Measurements from ENCODE around the gene PLA2G4C. TPM values are rescaled to one million over a fixed set of nuclear protein-coding genes. Genes with fewer than 3 reads are reported as not detected.

Gene PLA2G4C
- total RNA-seq, 1 donor from 2014 or later: 5.9 TPM

GRCh38 chr19:48053856-48054255, 56.8 kb downstream of the PLA2G4C start:
- DNase-seq: no peak

- DNase-seq: no peak
Measured at GRCh38 chr19:48053076-48053475, 57.5 kb downstream of the PLA2G4C start.

GRCh38 chr19:48051335-48052033, 59.1 kb downstream of the PLA2G4C start:
- DNase-seq: no peak

- no peak for DNase-seq
Measured at GRCh38 chr19:48044561-48044960, 66.1 kb downstream of the PLA2G4C start.

GRCh38 chr19:48043675-48044258, 66.8 kb downstream of the PLA2G4C start, which contains the start of gene CABP5:
Gene CABP5 (minus strand): TSS chr19:48044079. CDS start chr19:48043922, 157 bp downstream.
- DNase-seq: no peak

GRCh38 chr19:48041877-48042580, 68.6 kb downstream of the PLA2G4C start:
- DNase-seq: no peak

- DNase-seq: no peak
Measured at GRCh38 chr19:48036765-48037164, 73.9 kb downstream of the PLA2G4C start.

DNA sequence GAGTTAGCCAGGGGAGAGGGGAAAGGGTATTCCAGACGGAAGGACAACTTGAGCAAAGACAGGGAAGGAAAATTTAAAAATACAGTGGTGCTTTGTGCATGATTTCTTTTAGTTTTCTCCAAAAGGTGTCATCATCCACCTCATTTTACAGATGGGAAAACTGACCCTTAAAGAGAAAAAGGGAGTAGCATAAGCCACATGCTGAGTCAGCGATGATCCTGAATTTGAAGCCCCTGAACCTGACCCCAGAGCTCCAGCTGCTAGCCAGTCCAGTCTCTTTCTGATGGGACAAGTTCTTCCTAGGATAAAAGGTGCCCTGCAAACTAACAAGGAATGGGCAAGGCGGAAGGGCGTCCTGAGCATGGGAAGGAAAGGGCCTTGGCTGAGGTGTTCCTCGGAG, 77.0 kb downstream of the PLA2G4C start:
- no peak for DNase-seq

DNA sequence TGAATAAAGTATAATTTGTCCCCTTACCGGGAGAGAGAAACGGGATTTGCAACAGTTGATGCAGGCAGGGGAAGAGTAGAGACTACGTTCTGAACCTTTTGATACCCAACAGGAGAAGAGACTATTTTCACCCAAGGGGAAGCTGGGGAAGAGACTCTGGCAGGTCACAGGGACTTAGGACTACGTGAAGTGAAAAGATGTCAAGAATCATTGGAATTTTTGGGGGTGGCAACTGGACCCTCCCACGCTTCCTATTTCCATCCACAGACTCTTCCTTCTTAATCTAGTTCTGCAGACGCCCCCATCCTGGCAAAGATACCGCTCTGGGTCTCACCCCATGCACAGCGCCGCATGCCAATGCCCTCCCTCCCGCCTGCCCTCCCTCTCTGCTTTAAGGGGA, 80.5 kb downstream of the PLA2G4C start:
- DNase-seq: no peak

- DNase-seq: no peak
Measured at GRCh38 chr19:48029431-48029830, 81.2 kb downstream of the PLA2G4C start.

DNA sequence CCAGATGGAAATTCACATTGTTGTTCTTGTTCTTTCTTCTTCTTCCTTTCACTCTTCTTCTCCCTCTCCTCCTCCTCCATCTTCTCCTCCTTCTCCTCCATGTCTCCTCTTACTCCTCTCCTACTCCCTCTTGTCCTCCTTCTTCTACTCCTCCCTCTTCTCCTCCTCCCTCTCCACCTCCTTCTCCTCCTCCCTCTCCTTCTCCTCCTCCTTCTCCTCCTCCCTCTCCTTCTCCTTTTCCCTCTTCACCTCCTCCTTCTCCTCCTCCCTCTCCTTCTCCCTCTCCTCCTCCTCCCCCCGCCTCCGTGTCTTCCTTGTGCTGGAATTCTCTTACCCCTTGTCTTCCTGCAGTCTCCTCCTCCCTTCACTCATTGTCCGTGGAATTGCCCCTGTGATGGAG, 85.1 kb downstream of the PLA2G4C start:
- no peak for DNase-seq

GRCh38 chr19:48023518-48023917, 87.1 kb downstream of the PLA2G4C start:
- no peak for DNase-seq

- DNase-seq: no peak
Measured at GRCh38 chr19:48023011-48023410, 87.6 kb downstream of the PLA2G4C start.

DNA sequence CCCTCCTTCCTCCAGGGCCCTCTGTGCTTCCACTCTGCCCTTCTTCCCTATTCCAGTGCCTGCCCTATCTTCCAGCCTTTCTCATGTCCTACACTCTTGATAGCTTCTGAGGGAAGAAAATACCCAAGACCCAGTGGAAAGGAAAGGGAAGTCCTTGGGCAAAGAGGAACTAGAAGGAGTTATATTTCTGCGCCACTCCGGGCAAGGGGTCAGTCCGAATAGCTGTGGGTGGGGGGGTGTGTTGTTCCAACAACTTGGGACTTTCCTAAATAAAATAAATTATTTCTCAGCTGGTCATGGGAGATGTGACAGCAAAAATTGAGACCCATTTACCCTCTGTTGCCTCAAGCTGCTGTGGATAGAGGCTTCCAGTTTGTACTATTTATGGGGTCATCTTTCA, 89.9 kb downstream of the PLA2G4C start:
- DNase-seq: no peak

DNA sequence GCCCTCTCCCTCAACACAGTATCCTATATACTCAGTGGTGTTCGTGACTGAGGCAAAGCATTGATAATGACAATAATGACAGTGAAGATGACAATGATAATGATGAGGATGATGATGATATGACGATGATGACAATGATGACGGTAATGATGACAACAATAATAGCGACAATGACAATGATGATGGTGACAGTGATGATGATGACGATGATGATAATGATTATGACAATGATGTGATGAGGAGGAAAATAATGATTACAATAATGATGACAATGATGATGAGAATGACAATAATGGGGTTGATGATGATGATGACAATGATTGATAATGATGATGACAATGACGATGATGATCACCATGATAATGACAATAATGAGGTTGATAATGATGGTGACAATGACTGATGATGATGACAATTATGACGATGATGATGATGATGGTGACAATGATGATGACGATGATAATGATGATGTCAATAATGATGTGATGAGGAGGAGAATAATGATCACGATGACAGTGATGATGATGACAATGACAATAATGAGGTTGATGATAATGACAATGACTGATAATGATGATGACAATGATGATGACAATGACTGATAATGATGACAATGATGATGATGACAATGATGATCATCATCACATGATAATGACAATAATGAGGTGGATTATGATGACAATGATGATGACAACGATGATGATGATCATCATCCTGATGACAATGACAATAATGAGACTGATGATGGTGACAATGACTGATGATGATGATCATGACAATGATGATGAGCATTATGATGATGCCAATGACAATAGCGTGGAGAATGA, 99.5 kb downstream of the PLA2G4C start:
- DNase-seq: no peak

DNA sequence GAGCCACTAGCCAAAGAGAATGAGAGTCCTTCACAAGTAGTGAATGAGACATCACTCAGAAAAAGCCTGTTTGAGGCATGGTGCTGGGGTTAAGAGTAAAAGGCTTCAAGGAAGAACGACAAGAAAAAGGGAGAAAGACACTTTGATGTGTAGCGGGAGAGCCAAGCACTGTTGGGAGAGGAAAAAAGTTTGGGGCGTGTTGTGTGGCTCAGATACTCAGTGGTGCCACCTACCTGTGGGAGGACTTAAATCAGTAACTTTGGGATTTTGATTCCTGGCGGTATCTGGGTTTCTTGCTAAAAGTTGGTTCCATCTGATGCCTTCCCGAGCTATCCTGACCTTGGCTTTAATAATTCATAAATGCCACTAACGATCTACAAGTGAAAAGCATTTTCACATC, 103.9 kb downstream of the PLA2G4C start:
- DNase-seq: no peak

GRCh38 chr19:48004236-48004635, 106.4 kb downstream of the PLA2G4C start:
- no peak for DNase-seq

GRCh38 chr19:48000846-48001245, 109.8 kb downstream of the PLA2G4C start:
- DNase-seq: no peak

- DNase-seq: no peak
Measured at GRCh38 chr19:47998800-47999199, 111.8 kb downstream of the PLA2G4C start.
